BE2C (cell line): Measurements from ENCODE around the gene TXNDC15.
"Not testable (repeated sequence)": the region's sequence is repeated elsewhere in the genome, so short reads cannot be mapped to it uniquely, and the experiment has no call there.

Source experiments
- DNase-seq: peaks from one replicate; pipeline ENCODE4 v3.0.0-alpha.2; 2020
- H3K27me3 ChIP-seq: fragments of 250-450 bp; sonication (Bioruptor Pico); 2 replicates; pipeline ENCODE4 v1.5.1; 2020; ENCODE audit warnings: mild to moderate bottlenecking
- H3K36me3 ChIP-seq: fragments of 250-450 bp; sonication (Bioruptor Pico); 2 replicates; pipeline ENCODE4 v1.5.1; 2020; ENCODE audit warnings: mild to moderate bottlenecking
- H3K4me1 ChIP-seq: fragments of 250-450 bp; sonication (Bioruptor Pico); 2 replicates; pipeline ENCODE4 v1.5.1; 2020
- H3K4me3 ChIP-seq: 2 replicates; pipeline ENCODE4 v1.5.1; 2011; ENCODE audit warnings: low read depth, low read length
- H3K9me3 ChIP-seq: fragments of 250-450 bp; sonication (Bioruptor Pico); 2 replicates; pipeline ENCODE4 v1.5.1; 2020
- TF ChIP-seq, protein P1 (sequence below): IDR thresholded peaks from 2 replicates; pipeline ENCODE4 v1.5.1; 2012; ENCODE audit warnings: mild to moderate bottlenecking, low read depth, low read length

Gene TXNDC15

GRCh38 chr5:134904610-134905245 is 30.6 kb downstream of the TXNDC15 start, which contains the start of gene PCBD2:
Gene PCBD2, plus strand, starts transcription at chr5:134905131. Its CDS starts 9 bp downstream, at chr5:134905140.
- H3K9me3 ChIP-seq = no peaks in the 10 kb centered on the region
- H3K36me3 ChIP-seq = no peaks in the 10 kb centered on the region
- DNase-seq = peak; percentile 97
- peak within 1 kb of the TSS; percentile 90 for H3K4me3 ChIP-seq
- H3K4me1 ChIP-seq = no peaks in the 10 kb centered on the region
- H3K27me3 ChIP-seq = no peaks in the 10 kb centered on the region
- TF ChIP-seq, protein P1, sequence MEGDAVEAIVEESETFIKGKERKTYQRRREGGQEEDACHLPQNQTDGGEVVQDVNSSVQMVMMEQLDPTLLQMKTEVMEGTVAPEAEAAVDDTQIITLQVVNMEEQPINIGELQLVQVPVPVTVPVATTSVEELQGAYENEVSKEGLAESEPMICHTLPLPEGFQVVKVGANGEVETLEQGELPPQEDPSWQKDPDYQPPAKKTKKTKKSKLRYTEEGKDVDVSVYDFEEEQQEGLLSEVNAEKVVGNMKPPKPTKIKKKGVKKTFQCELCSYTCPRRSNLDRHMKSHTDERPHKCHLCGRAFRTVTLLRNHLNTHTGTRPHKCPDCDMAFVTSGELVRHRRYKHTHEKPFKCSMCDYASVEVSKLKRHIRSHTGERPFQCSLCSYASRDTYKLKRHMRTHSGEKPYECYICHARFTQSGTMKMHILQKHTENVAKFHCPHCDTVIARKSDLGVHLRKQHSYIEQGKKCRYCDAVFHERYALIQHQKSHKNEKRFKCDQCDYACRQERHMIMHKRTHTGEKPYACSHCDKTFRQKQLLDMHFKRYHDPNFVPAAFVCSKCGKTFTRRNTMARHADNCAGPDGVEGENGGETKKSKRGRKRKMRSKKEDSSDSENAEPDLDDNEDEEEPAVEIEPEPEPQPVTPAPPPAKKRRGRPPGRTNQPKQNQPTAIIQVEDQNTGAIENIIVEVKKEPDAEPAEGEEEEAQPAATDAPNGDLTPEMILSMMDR = peak; percentile 80

- no peaks in the 10 kb centered on the region for H3K27me3 ChIP-seq
- H3K4me3 ChIP-seq = peak overlapping the region; percentile 90
- no peaks in the 10 kb centered on the region for H3K9me3 ChIP-seq
- H3K36me3 ChIP-seq = peaks cover 4% of the 10 kb centered on the region
- DNase-seq = peak; percentile 59
- H3K4me1 ChIP-seq = no peaks in the 10 kb centered on the region
- TF ChIP-seq, protein P1 = peak; percentile 78
Observed at GRCh38 chr5:134905246-134905996, 31.2 kb downstream of the TXNDC15 start.

GRCh38 chr5:134906811-134907210 is 32.6 kb downstream of the TXNDC15 start:
- Histone ChIP-seq H3K4me1 (no peaks in the 10 kb centered on the region), H3K27me3 (no peaks in the 10 kb centered on the region), H3K9me3 (no peaks in the 10 kb centered on the region), H3K4me3 (no peak overlapping the region), H3K36me3 (peaks cover 12% of the 10 kb centered on the region)
- TF ChIP-seq, protein P1 = no peak
- no peak for DNase-seq

- not testable (repeated sequence) for DNase-seq
Observed at GRCh38 chr5:134910752-134911151, 36.6 kb downstream of the TXNDC15 start.

DNA sequence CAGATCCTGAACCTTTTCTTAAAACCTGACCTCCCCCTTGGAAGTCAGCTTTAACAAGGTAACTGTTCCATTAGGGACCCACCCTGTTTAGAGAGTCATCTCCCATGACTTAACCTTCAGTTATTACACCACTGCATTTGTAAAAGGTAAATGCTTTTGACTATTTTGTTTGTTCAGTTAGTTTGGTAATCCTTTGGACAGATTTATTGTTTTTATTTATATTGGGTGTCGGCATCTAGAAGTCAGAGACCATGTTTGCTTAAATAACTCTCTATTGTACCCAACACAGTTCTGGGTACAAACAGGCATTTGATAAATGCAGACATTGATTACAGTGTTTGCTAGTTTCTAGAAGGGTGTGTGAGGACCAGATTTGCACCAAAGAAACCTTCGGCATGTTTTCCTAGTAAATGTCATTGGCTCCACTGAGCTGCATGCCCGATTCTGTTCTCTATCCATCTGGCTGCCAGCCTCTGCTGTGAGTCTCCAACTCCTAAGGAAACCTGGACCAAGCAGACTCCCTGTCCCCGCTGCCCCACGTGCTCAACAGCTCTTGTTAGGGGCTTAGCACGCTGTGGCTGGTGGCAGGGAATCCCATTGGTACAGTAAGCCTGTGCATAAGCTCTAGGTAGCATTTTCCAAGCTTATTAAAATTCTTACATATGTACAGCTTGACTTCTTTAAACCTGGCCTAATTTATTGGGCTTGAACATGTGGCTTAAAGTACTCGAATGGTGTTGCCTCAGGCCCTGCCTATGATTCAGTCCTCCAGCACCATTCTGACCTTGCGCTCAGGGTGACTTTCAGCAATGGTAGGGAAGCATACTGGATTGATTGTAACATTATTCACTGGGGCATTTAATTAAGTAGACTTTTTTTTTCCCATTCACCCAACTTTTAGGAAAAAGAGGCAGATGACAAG is 37.4 kb downstream of the TXNDC15 start:
- Histone ChIP-seq H3K27me3 (no peaks in the 10 kb centered on the region), H3K4me3 (no peak overlapping the region), H3K36me3 (peaks cover 23% of the 10 kb centered on the region), H3K9me3 (no peaks in the 10 kb centered on the region), H3K4me1 (no peaks in the 10 kb centered on the region)
- TF ChIP-seq, protein P1 = no peak
- no peak for DNase-seq

More at GRCh38 chr5:134910752-134911151, 36.6 kb downstream of the TXNDC15 start:
- H3K9me3 ChIP-seq, H3K4me3 ChIP-seq, H3K4me1 ChIP-seq, H3K27me3 ChIP-seq: not testable (repeated sequence)
- peaks cover 23% of the 10 kb centered on the region for H3K36me3 ChIP-seq

DNA sequence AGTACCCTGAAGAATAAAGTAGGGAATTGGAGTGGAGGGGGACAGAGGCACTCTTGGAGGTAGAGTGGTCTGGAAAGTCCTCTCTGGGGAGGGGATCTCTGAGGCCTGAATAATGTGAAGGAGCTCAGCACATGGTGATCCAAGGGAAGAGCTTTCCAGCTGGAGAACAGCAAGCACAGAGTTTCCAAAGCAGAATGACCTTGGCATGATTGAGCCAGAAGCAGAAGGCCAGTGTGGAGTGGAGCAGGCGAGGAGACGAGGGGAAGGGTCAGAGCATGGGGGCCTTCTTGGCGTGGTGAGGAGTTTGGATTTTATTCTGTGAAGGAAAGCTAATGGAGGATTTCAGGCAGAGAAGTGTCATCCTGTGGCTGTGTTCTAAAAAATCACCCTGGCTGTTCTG is 39.1 kb downstream of the TXNDC15 start:
- Histone ChIP-seq H3K27me3 (no peaks in the 10 kb centered on the region), H3K4me1 (no peaks in the 10 kb centered on the region), H3K9me3 (no peaks in the 10 kb centered on the region), H3K4me3 (no peak overlapping the region), H3K36me3 (peaks cover 23% of the 10 kb centered on the region)
- no peak for DNase-seq
- TF ChIP-seq, protein P1 = no peak
